Loucy (cell line): ENCODE data around the gene PANK2.

Experiments
- EZH2phosphoT487 ChIP-seq: fragments of 200-600 bp; IDR thresholded peaks from 2 replicates; pipeline ENCODE4 v1.6.1; 2018; ENCODE audit warnings: antibody characterized with exemption, mild to moderate bottlenecking, moderate library complexity, borderline replicate concordance
- TF ChIP-seq, protein P1 (sequence below): fragments of 200-600 bp; sonication (generic); conservative IDR thresholded peaks from 2 replicates; pipeline ENCODE4 v1.5.1; 2014; ENCODE audit warnings: mild to moderate bottlenecking, antibody characterized with exemption, low read length

DNA sequence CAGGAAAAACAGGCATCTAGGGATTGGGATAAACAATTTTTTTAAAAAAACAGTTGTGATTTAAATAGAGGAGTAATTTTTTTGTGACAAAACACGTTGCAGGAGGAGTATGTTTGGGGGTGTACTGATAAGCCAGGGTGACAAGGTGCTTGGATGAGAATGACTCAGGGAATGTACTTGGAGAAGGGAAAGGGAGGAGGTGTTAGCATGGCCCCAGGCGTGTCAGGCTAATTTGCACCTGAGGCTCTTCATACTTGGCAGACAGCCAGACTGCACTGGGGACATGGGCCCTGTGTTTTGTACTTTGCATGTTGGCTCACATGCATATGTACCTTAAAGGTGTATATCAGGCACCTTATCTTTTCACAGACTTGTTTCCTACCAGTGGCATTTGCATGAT is 22.8 kb downstream of the PANK2 start:
- TF ChIP-seq, protein P1, sequence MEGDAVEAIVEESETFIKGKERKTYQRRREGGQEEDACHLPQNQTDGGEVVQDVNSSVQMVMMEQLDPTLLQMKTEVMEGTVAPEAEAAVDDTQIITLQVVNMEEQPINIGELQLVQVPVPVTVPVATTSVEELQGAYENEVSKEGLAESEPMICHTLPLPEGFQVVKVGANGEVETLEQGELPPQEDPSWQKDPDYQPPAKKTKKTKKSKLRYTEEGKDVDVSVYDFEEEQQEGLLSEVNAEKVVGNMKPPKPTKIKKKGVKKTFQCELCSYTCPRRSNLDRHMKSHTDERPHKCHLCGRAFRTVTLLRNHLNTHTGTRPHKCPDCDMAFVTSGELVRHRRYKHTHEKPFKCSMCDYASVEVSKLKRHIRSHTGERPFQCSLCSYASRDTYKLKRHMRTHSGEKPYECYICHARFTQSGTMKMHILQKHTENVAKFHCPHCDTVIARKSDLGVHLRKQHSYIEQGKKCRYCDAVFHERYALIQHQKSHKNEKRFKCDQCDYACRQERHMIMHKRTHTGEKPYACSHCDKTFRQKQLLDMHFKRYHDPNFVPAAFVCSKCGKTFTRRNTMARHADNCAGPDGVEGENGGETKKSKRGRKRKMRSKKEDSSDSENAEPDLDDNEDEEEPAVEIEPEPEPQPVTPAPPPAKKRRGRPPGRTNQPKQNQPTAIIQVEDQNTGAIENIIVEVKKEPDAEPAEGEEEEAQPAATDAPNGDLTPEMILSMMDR = no peak
- no peak for TF ChIP-seq EZH2phosphoT487
